ENCODE data around the gene MAG. TPM values are rescaled to one million over a fixed set of nuclear protein-coding genes. Genes with fewer than 3 reads are reported as not detected.
A peak's percentile ranks its signal among the peaks of the same experiment; 100 is the strongest.

The MAG gene
- total and polyA plus RNA-seq, 9 of the 15 experiments (the other 6 are each of a cell fraction or from before 2014, with no cell fraction given): 0.11 to 10.0 (median 1.6) TPM

DNA sequence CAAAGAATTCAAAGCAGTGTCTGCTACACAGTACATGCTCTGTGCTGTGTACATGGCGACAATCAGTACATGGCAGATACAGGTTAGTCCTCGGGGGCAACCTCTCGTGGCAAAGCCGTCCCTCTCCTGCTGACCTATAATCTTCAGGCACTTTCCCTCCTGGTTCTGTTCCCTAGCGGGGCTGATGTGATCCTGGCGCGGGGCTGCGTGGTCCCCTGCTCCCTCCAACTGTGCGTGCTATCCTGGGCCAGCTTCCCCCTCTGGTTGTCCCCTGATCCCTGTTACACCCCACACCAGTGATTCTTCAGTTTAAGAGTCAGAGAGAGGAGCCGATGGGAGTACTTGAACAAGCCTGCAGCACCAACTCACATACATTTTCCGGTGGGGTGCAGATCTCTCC is 12.1 kb downstream of the MAG start:
- FAIRE-seq (no peak), ATAC-seq (no peak), DNase-seq (ENCODE audit: extremely low read depth in 1 of 4, low spot score in 3 of 4) (peak in 1 of 4 experiments; percentile 8)
- Histone ChIP-seq H3K9me3 (replicated peaks; ENCODE audit: control insufficient read depth, insufficient read depth, low read depth, low read length) (no peaks in the 10 kb centered on the region), H3K4me1 (replicated peaks in 1 of 2; ENCODE audit: control insufficient read depth in 2 of 2, insufficient read depth in 2 of 2, low read length in 2 of 2) (peaks cover 61 to 62% of the 10 kb centered on the region in 2 experiments), H3K9ac (ENCODE audit: insufficient read depth in 1 of 2, low read depth in 2 of 2, low read length in 2 of 2) (peak overlapping the region in 1 of 2 experiments; percentile 85; a peak in 2 of 4 replicates), H3K9me1 (ENCODE audit: control insufficient read depth, insufficient read depth, low read length) (peaks cover 3% of the 10 kb centered on the region), H3K79me2 (ENCODE audit: control insufficient read depth, insufficient read depth, low read length) (no peaks in the 10 kb centered on the region), H4K20me1 (replicated peaks; ENCODE audit: control insufficient read depth, insufficient read depth, low read length) (no peaks in the 10 kb centered on the region), H3K27me3 (ENCODE audit: control insufficient read depth in 2 of 2, insufficient read depth in 2 of 2, low read length in 2 of 2) (no peaks in the 10 kb centered on the region), H3K4me2 (ENCODE audit: insufficient read depth, low read length) (no peak overlapping the region), H3K4me3 (no peak overlapping the region), H3K27ac (ENCODE audit: extremely low read depth, low read depth, low read length) (peak overlapping the region; percentile 40; the same call in 2 of the 3 replicates), H2AFZ (ENCODE audit: low read depth, low read length) (peak overlapping the region; percentile 54), H3K36me3 (ENCODE audit: control insufficient read depth, insufficient read depth, low read length) (no peaks in the 10 kb centered on the region)
- ChIA-PET POLR2A (interaction anchor here (0.9 kb wide), 1 partner anchor 31 kb away, joined by 3 read pairs; no protein-coding TSS in a partner anchor), CTCF (ENCODE audit: low intra/inter-chr PET ratio) (no interaction called here)
- intact Hi-C loops (cut with micrococcal nuclease) (no loop called here), in situ Hi-C loops (cut with MboI) (no loop called here)
- no TSS peak for BruUV-seq (replicated peaks)
- 67% methylated on average over 10 of the region's 11 CpGs for WGBS (ENCODE audit: insufficient coverage, low coverage, missing lambda C conversion rate)
- TF ChIP-seq, protein P1, sequence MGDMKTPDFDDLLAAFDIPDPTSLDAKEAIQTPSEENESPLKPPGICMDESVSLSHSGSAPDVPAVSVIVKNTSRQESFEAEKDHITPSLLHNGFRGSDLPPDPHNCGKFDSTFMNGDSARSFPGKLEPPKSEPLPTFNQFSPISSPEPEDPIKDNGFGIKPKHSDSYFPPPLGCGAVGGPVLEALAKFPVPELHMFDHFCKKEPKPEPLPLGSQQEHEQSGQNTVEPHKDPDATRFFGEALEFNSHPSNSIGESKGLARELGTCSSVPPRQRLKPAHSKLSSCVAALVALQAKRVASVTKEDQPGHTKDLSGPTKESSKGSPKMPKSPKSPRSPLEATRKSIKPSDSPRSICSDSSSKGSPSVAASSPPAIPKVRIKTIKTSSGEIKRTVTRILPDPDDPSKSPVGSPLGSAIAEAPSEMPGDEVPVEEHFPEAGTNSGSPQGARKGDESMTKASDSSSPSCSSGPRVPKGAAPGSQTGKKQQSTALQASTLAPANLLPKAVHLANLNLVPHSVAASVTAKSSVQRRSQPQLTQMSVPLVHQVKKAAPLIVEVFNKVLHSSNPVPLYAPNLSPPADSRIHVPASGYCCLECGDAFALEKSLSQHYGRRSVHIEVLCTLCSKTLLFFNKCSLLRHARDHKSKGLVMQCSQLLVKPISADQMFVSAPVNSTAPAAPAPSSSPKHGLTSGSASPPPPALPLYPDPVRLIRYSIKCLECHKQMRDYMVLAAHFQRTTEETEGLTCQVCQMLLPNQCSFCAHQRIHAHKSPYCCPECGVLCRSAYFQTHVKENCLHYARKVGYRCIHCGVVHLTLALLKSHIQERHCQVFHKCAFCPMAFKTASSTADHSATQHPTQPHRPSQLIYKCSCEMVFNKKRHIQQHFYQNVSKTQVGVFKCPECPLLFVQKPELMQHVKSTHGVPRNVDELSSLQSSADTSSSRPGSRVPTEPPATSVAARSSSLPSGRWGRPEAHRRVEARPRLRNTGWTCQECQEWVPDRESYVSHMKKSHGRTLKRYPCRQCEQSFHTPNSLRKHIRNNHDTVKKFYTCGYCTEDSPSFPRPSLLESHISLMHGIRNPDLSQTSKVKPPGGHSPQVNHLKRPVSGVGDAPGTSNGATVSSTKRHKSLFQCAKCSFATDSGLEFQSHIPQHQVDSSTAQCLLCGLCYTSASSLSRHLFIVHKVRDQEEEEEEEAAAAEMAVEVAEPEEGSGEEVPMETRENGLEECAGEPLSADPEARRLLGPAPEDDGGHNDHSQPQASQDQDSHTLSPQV (IDR thresholded peaks at IDR 0.05): peak; percentile 49
- TF ChIP-seq, protein P2, sequence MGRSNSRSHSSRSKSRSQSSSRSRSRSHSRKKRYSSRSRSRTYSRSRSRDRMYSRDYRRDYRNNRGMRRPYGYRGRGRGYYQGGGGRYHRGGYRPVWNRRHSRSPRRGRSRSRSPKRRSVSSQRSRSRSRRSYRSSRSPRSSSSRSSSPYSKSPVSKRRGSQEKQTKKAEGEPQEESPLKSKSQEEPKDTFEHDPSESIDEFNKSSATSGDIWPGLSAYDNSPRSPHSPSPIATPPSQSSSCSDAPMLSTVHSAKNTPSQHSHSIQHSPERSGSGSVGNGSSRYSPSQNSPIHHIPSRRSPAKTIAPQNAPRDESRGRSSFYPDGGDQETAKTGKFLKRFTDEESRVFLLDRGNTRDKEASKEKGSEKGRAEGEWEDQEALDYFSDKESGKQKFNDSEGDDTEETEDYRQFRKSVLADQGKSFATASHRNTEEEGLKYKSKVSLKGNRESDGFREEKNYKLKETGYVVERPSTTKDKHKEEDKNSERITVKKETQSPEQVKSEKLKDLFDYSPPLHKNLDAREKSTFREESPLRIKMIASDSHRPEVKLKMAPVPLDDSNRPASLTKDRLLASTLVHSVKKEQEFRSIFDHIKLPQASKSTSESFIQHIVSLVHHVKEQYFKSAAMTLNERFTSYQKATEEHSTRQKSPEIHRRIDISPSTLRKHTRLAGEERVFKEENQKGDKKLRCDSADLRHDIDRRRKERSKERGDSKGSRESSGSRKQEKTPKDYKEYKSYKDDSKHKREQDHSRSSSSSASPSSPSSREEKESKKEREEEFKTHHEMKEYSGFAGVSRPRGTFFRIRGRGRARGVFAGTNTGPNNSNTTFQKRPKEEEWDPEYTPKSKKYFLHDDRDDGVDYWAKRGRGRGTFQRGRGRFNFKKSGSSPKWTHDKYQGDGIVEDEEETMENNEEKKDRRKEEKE (IDR thresholded peaks at IDR 0.05; ENCODE audit: borderline replicate concordance in 1 of 2, control insufficient read depth in 1 of 2, low read depth in 2 of 2, low read length in 1 of 2): no peak

Data from K562 (cell line).